ENCODE measurements around the gene CEP72.

GRCh38 chr5:675111-675870 lies 63.2 kb downstream of the CEP72 start:
- TF ChIP-seq, protein P1, sequence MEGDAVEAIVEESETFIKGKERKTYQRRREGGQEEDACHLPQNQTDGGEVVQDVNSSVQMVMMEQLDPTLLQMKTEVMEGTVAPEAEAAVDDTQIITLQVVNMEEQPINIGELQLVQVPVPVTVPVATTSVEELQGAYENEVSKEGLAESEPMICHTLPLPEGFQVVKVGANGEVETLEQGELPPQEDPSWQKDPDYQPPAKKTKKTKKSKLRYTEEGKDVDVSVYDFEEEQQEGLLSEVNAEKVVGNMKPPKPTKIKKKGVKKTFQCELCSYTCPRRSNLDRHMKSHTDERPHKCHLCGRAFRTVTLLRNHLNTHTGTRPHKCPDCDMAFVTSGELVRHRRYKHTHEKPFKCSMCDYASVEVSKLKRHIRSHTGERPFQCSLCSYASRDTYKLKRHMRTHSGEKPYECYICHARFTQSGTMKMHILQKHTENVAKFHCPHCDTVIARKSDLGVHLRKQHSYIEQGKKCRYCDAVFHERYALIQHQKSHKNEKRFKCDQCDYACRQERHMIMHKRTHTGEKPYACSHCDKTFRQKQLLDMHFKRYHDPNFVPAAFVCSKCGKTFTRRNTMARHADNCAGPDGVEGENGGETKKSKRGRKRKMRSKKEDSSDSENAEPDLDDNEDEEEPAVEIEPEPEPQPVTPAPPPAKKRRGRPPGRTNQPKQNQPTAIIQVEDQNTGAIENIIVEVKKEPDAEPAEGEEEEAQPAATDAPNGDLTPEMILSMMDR (IDR thresholded peaks at IDR 0.05; ENCODE audit: insufficient read depth, low read depth, low read length): no peak
- TF ChIP-seq EZH2 (IDR thresholded peaks at IDR 0.05; ENCODE audit: insufficient read depth, low read length): no peak

Measured in astrocyte (in vitro differentiated cells and primary cell).